Lower lobe of right lung (tissue), 2 donors: ENCODE results near the gene STT3B. TPM values are rescaled to one million over a fixed set of nuclear protein-coding genes. Genes with fewer than 3 reads are reported as not detected.

Source experiments
- ATAC-seq, 2 donors: fragments of 200-7000 bp; cut with Tn5 transposase; one replicate each; pipeline ENCODE4 v1.9.1; 2020 to 2022; ENCODE audit warnings: mild to moderate bottlenecking in 2 of 2, moderate library complexity in 2 of 2
- DNase-seq: peaks from one replicate; pipeline ENCODE4 v3.0.0-alpha.2; 2020
- H3K27ac ChIP-seq: fragments of 200-600 bp; one replicate; pipeline ENCODE4 v1.8.0; 2022
- H3K27me3 ChIP-seq: fragments of 200-600 bp; one replicate; pipeline ENCODE4 v1.8.0; 2022; ENCODE audit warnings: low read depth
- H3K36me3 ChIP-seq: fragments of 200-600 bp; one replicate; pipeline ENCODE4 v1.8.0; 2022; ENCODE audit warnings: mild to moderate bottlenecking
- H3K4me1 ChIP-seq: fragments of 200-600 bp; one replicate; pipeline ENCODE4 v1.8.0; 2022
- H3K4me3 ChIP-seq: fragments of 200-600 bp; one replicate; pipeline ENCODE4 v1.8.0; 2022; ENCODE audit warnings: mild to moderate bottlenecking
- H3K9me3 ChIP-seq: fragments of 200-600 bp; one replicate; pipeline ENCODE4 v1.8.0; 2022
- CTCF ChIP-seq: fragments of 200-600 bp; IDR thresholded peaks from one replicate; pipeline ENCODE4 v1.8.0; 2022; ENCODE audit warnings: antibody characterized with exemption, mild to moderate bottlenecking
- intact Hi-C: fragments of 100-400 bp; cut with DNase I; formaldehyde crosslinking; loops from one replicate; pipeline ENCODE4 v1.11.0; 2022
- total RNA-seq: library from RNA; stranded (reverse); fragmentation: NEBNext Ultra II Directional; extraction: Animal tissue kit (Norgen Biotek cat#: 25700); gene quantifications from one replicate; pipeline ENCODE4 v1.2.1, GENCODE V29; 2021
- donor health status: DM: no; HTN: yes; CAD: no; lungs with severe emphysema.

The STT3B gene
- total RNA-seq, 1 donor from 2014 or later, result 106 TPM

GRCh38 chr3:31634476-31634875 is 101.8 kb downstream of the STT3B start:
- intact Hi-C loops, result no loop called here
- H3K4me1 ChIP-seq, result no peaks in the 10 kb centered on the region
- peaks cover 53% of the 10 kb centered on the region for H3K36me3 ChIP-seq
- H3K27me3 ChIP-seq, result no peaks in the 10 kb centered on the region
- no peak overlapping the region for H3K27ac ChIP-seq
- no peak for TF ChIP-seq CTCF
- no peak overlapping the region for H3K4me3 ChIP-seq
- no peaks in the 10 kb centered on the region for H3K9me3 ChIP-seq
- DNase-seq (no peak), ATAC-seq (no peak)

GRCh38 chr3:31635545-31635944 is 102.8 kb downstream of the STT3B start:
- H3K4me3 ChIP-seq, result no peak overlapping the region

GRCh38 chr3:31636049-31636448 is 103.3 kb downstream of the STT3B start:
- ATAC-seq (no peak), DNase-seq (no peak)
- no peaks in the 10 kb centered on the region for H3K4me1 ChIP-seq
- H3K9me3 ChIP-seq, result no peaks in the 10 kb centered on the region
- no peak overlapping the region for H3K4me3 ChIP-seq
- no peaks in the 10 kb centered on the region for H3K27me3 ChIP-seq
- intact Hi-C loops, result no loop called here
- no peak overlapping the region for H3K27ac ChIP-seq
- H3K36me3 ChIP-seq, result peaks cover 37% of the 10 kb centered on the region
- TF ChIP-seq CTCF, result no peak

More at GRCh38 chr3:31635545-31635944, 102.8 kb downstream of the STT3B start:
- Histone ChIP-seq H3K4me1 (no peaks in the 10 kb centered on the region), H3K27ac (no peak overlapping the region), H3K9me3 (no peaks in the 10 kb centered on the region), H3K36me3 (peaks cover 42% of the 10 kb centered on the region), H3K27me3 (no peaks in the 10 kb centered on the region)
- no peak for TF ChIP-seq CTCF
- no peak for DNase-seq
- intact Hi-C loops, result no loop called here
- no peak for ATAC-seq

- DNase-seq, result no peak
- no peak for TF ChIP-seq CTCF
- no peaks in the 10 kb centered on the region for H3K9me3 ChIP-seq
- ATAC-seq, result no peak
- intact Hi-C loops, result no loop called here
- H3K36me3 ChIP-seq, result peaks cover 29% of the 10 kb centered on the region
- no peaks in the 10 kb centered on the region for H3K4me1 ChIP-seq
- H3K4me3 ChIP-seq, result no peak overlapping the region
- H3K27me3 ChIP-seq, result no peaks in the 10 kb centered on the region
- no peak overlapping the region for H3K27ac ChIP-seq
Observed at GRCh38 chr3:31636694-31637442, 104.1 kb downstream of the STT3B start.

- TF ChIP-seq CTCF, result no peak
- Histone ChIP-seq H3K36me3 (peaks cover 13% of the 10 kb centered on the region), H3K27ac (no peak overlapping the region), H3K4me3 (no peak overlapping the region), H3K9me3 (no peaks in the 10 kb centered on the region), H3K4me1 (no peaks in the 10 kb centered on the region), H3K27me3 (no peaks in the 10 kb centered on the region)
- ATAC-seq, result no peak
- intact Hi-C loops, result no loop called here
- no peak for DNase-seq
Observed at GRCh38 chr3:31639828-31640227, 107.1 kb downstream of the STT3B start.
